HepG2 (cell line): ENCODE data around the gene RAB3GAP1. TPM values are rescaled to one million over a fixed set of nuclear protein-coding genes. Genes with fewer than 3 reads are reported as not detected.

Experiments
- CBX5 ChIP-seq: sonication (generic); formaldehyde crosslinking; IDR thresholded peaks from 2 replicates; pipeline ENCODE4 v1.4.0; 2020; ENCODE audit warnings: missing genetic modification reagents, borderline replicate concordance
- HDAC6 ChIP-seq: fragments of 200-600 bp; sonication (generic); IDR thresholded peaks from 2 replicates; pipeline ENCODE4 v1.7.0; 2017; ENCODE audit warnings: mild to moderate bottlenecking, antibody characterized with exemption, low read length, low read depth
- JARID2 ChIP-seq: sonication (generic); formaldehyde crosslinking; IDR thresholded peaks from 2 replicates; pipeline ENCODE4 v1.8.1; 2023; ENCODE audit warnings: missing genetic modification reagents, inconsistent platforms; ENCODE audit not compliant: insufficient replicate concordance
- TBP ChIP-seq: sonication (generic); formaldehyde crosslinking; IDR thresholded peaks from 2 replicates; pipeline ENCODE4 v1.5.0; 2020; ENCODE audit warnings: missing genetic modification reagents
- TEAD2 ChIP-seq: sonication (generic); formaldehyde crosslinking; IDR thresholded peaks from 2 replicates; pipeline ENCODE4 v1.9.0; 2021; ENCODE audit warnings: missing genetic modification reagents
- ZBTB8A ChIP-seq: sonication (generic); formaldehyde crosslinking; IDR thresholded peaks from 2 replicates; pipeline ENCODE4 v1.4.0; 2020; ENCODE audit warnings: mild to moderate bottlenecking, low read depth, missing genetic modification reagents, borderline replicate concordance
- ZKSCAN5 ChIP-seq: sonication (generic); formaldehyde crosslinking; IDR thresholded peaks from 2 replicates; pipeline ENCODE4 v1.5.1; 2020; ENCODE audit warnings: mild to moderate bottlenecking, missing genetic modification reagents
- ZNF180 ChIP-seq: sonication (generic); formaldehyde crosslinking; IDR thresholded peaks from 2 replicates; pipeline ENCODE4 v1.4.0; 2020; ENCODE audit warnings: low read depth, missing genetic modification reagents, borderline replicate concordance
- ZNF556 ChIP-seq: sonication (generic); formaldehyde crosslinking; IDR thresholded peaks from 2 replicates; pipeline ENCODE4 v1.4.0; 2020; ENCODE audit warnings: mild to moderate bottlenecking, missing genetic modification reagents, borderline replicate concordance
- ZNF570 ChIP-seq: sonication (generic); formaldehyde crosslinking; IDR thresholded peaks from 2 replicates; pipeline ENCODE4 v1.4.0; 2020; ENCODE audit warnings: mild to moderate bottlenecking, missing genetic modification reagents, borderline replicate concordance
- ZNF670 ChIP-seq: sonication (generic); formaldehyde crosslinking; IDR thresholded peaks from 2 replicates; pipeline ENCODE4 v1.8.0; 2022; ENCODE audit warnings: mild to moderate bottlenecking, missing genetic modification reagents, borderline replicate concordance
- ZNF839 ChIP-seq: sonication (generic); formaldehyde crosslinking; IDR thresholded peaks from 2 replicates; pipeline ENCODE4 v1.4.0; 2020; ENCODE audit warnings: missing genetic modification reagents, mild to moderate bottlenecking, borderline replicate concordance
- polyA plus RNA-seq, 8 experiments: library from polyadenylated mRNA; depleted of rRNA in 3 of 8; stranded (reverse) in 7 of 8; unstranded in 1 of 8; fragments of >200 nt; fragmentation: Illumina TruSeq in 4 of 8; extraction: Trizol in 4 of 8; gene quantifications; 2 replicates each; pipeline versions ENCODE4 v1.2.1 to v1.2.3, GENCODE V29; 2011 to 2016; ENCODE audit warnings: low read depth in 4 of 8, missing spikeins in 1 of 8, mixed read lengths in 1 of 8; ENCODE audit not compliant: insufficient read depth in 1 of 8
- total RNA-seq, 5 experiments: library from RNA; depleted of rRNA; stranded (reverse); fragments of >200 nt; fragmentation: Illumina TruSeq; extraction: Trizol; gene quantifications; 2 replicates each; pipeline ENCODE4 v1.2.3, GENCODE V29; 2016; ENCODE audit warnings: low read depth in 1 of 5
- TF ChIP-seq, protein P1 (sequence below): sonication (generic); formaldehyde crosslinking; IDR thresholded peaks from 2 replicates; pipeline ENCODE4 v1.4.0; 2020; ENCODE audit warnings: missing genetic modification reagents, borderline replicate concordance
- TF ChIP-seq, protein P2 (sequence below): sonication (generic); formaldehyde crosslinking; IDR thresholded peaks from 2 replicates; pipeline ENCODE4 v1.8.0; 2022; ENCODE audit warnings: low read depth, missing genetic modification reagents
- TF ChIP-seq, protein P3 (sequence below): sonication (generic); formaldehyde crosslinking; IDR thresholded peaks from 2 replicates; pipeline ENCODE4 v1.4.0; 2020; ENCODE audit warnings: missing genetic modification reagents, borderline replicate concordance
- TF ChIP-seq, protein P4 (sequence below): sonication (generic); formaldehyde crosslinking; IDR thresholded peaks from 2 replicates; pipeline ENCODE4 v1.5.0; 2020; ENCODE audit warnings: missing genetic modification reagents

RAB3GAP1 gene
- total and polyA plus RNA-seq, 2 of the 13 experiments (the other 11 are each of a cell fraction or from before 2014, with no cell fraction given): 15.2 to 48.8 TPM

DNA sequence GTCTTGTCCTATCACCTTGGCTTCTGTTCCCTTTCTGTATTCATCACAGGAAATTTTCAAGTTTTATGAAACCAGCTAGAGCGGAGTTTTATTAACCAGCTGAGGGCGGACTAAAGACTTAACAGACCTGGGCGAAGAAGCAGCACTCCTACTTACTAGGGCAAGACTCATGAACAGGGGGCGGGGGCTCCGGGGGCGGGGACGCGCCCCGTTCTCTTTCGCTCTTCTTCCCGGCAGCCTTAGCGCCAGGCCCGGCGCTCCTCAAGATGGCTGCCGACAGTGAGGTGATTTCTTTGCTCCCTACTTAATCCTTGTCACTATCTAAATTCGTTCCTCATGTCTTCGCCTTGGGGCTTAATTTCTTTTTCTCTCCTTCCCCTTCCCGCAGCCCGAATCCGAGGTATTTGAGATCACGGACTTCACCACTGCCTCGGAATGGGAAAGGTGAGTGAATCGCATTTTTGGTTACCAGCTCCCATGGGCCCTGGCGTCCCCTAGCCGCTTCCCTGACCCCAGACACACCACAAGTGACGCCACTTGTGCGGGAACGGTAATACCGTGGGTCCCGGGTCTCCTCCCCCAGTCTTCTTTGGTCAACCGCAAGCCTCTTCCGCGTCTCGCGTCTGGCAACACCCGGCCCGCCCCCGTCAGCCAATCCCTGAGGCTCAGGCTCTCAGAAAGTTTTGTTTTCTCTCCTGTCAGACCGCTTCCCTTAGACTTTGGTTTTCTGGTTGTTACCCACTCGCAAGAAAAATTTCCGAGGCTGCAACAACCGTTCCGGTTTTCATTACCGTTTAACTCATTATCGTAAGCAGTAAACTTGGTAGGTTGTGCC, at the start of gene RAB3GAP1 (continued):
- TF ChIP-seq, protein P1, sequence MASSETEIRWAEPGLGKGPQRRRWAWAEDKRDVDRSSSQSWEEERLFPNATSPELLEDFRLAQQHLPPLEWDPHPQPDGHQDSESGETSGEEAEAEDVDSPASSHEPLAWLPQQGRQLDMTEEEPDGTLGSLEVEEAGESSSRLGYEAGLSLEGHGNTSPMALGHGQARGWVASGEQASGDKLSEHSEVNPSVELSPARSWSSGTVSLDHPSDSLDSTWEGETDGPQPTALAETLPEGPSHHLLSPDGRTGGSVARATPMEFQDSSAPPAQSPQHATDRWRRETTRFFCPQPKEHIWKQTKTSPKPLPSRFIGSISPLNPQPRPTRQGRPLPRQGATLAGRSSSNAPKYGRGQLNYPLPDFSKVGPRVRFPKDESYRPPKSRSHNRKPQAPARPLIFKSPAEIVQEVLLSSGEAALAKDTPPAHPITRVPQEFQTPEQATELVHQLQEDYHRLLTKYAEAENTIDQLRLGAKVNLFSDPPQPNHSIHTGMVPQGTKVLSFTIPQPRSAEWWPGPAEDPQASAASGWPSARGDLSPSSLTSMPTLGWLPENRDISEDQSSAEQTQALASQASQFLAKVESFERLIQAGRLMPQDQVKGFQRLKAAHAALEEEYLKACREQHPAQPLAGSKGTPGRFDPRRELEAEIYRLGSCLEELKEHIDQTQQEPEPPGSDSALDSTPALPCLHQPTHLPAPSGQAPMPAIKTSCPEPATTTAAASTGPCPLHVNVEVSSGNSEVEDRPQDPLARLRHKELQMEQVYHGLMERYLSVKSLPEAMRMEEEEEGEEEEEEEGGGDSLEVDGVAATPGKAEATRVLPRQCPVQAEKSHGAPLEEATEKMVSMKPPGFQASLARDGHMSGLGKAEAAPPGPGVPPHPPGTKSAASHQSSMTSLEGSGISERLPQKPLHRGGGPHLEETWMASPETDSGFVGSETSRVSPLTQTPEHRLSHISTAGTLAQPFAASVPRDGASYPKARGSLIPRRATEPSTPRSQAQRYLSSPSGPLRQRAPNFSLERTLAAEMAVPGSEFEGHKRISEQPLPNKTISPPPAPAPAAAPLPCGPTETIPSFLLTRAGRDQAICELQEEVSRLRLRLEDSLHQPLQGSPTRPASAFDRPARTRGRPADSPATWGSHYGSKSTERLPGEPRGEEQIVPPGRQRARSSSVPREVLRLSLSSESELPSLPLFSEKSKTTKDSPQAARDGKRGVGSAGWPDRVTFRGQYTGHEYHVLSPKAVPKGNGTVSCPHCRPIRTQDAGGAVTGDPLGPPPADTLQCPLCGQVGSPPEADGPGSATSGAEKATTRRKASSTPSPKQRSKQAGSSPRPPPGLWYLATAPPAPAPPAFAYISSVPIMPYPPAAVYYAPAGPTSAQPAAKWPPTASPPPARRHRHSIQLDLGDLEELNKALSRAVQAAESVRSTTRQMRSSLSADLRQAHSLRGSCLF (CRISPR knock-in tag): no peak
- TF ChIP-seq TBP (CRISPR knock-in tag) (no peak), ZNF570 (CRISPR knock-in tag) (no peak), ZKSCAN5 (CRISPR knock-in tag) (no peak), TEAD2 (no peak), ZNF839 (CRISPR knock-in tag) (no peak; the same call in 1 of the 2 replicates), HDAC6 (no peak), ZNF180 (CRISPR knock-in tag) (no peak), ZNF670 (CRISPR knock-in tag) (peak; percentile 44; the same call in 1 of the 2 replicates), ZNF556 (CRISPR knock-in tag) (peak; percentile 39; the same call in 1 of the 2 replicates), ZBTB8A (CRISPR knock-in tag) (no peak), CBX5 (CRISPR knock-in tag) (no peak), JARID2 (CRISPR knock-in tag) (no peak)
- TF ChIP-seq, protein P2, sequence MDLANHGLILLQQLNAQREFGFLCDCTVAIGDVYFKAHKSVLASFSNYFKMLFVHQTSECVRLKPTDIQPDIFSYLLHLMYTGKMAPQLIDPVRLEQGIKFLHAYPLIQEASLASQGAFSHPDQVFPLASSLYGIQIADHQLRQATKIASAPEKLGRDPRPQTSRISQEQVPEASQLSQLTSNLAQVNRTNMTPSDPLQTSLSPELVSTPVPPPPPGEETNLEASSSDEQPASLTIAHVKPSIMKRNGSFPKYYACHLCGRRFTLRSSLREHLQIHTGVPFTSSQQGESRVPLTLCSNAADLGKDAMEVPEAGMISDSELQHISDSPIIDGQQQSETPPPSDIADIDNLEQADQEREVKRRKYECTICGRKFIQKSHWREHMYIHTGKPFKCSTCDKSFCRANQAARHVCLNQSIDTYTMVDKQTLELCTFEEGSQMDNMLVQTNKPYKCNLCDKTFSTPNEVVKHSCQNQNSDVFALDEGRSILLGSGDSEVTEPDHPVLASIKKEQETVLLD: peak; percentile 37; the same call in 1 of the 2 replicates
- TF ChIP-seq, protein P3, sequence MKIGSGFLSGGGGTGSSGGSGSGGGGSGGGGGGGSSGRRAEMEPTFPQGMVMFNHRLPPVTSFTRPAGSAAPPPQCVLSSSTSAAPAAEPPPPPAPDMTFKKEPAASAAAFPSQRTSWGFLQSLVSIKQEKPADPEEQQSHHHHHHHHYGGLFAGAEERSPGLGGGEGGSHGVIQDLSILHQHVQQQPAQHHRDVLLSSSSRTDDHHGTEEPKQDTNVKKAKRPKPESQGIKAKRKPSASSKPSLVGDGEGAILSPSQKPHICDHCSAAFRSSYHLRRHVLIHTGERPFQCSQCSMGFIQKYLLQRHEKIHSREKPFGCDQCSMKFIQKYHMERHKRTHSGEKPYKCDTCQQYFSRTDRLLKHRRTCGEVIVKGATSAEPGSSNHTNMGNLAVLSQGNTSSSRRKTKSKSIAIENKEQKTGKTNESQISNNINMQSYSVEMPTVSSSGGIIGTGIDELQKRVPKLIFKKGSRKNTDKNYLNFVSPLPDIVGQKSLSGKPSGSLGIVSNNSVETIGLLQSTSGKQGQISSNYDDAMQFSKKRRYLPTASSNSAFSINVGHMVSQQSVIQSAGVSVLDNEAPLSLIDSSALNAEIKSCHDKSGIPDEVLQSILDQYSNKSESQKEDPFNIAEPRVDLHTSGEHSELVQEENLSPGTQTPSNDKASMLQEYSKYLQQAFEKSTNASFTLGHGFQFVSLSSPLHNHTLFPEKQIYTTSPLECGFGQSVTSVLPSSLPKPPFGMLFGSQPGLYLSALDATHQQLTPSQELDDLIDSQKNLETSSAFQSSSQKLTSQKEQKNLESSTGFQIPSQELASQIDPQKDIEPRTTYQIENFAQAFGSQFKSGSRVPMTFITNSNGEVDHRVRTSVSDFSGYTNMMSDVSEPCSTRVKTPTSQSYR: peak; percentile 33; the same call in 1 of the 2 replicates
- TF ChIP-seq, protein P4, sequence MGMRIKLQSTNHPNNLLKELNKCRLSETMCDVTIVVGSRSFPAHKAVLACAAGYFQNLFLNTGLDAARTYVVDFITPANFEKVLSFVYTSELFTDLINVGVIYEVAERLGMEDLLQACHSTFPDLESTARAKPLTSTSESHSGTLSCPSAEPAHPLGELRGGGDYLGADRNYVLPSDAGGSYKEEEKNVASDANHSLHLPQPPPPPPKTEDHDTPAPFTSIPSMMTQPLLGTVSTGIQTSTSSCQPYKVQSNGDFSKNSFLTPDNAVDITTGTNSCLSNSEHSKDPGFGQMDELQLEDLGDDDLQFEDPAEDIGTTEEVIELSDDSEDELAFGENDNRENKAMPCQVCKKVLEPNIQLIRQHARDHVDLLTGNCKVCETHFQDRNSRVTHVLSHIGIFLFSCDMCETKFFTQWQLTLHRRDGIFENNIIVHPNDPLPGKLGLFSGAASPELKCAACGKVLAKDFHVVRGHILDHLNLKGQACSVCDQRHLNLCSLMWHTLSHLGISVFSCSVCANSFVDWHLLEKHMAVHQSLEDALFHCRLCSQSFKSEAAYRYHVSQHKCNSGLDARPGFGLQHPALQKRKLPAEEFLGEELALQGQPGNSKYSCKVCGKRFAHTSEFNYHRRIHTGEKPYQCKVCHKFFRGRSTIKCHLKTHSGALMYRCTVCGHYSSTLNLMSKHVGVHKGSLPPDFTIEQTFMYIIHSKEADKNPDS (CRISPR knock-in tag): 0 out of 2 replicates have a peak, but pooled peaks have one; percentile 57
